Tibial nerve (tissue), 4 donors: ENCODE data around the gene TP73. TPM values are rescaled to one million over a fixed set of nuclear protein-coding genes. Genes with fewer than 3 reads are reported as not detected.

Experiments
- DNase-seq, 2 donors: peaks; one replicate each; pipeline ENCODE4 v3.0.0-alpha.2; 2019; ENCODE audit warnings: low spot score in 2 of 2
- H3K27ac ChIP-seq, 4 donors: fragments of 200-600 bp; sonication (generic) in 3 of 4; one replicate each; pipeline ENCODE4 v1.5.1; 2017 to 2019; ENCODE audit warnings: mild to moderate bottlenecking in 1 of 4
- H3K27me3 ChIP-seq, 2 donors: fragments of 200-600 bp; sonication (generic) in 1 of 2; one replicate each; pipeline versions ENCODE4 v1.5.1 to v1.6.0; 2017 to 2019
- H3K36me3 ChIP-seq, 3 donors: fragments of 200-600 bp; sonication (generic); one replicate each; pipeline ENCODE4 v1.5.1; 2018 to 2019
- H3K4me1 ChIP-seq, 4 donors: fragments of 200-600 bp; sonication (generic) in 3 of 4; one replicate each; pipeline ENCODE4 v1.5.1; 2017 to 2019
- H3K4me3 ChIP-seq, 4 donors: fragments of 200-600 bp; sonication (generic) in 3 of 4; one replicate each; pipeline ENCODE4 v1.5.1; 2017 to 2019; ENCODE audit warnings: mild to moderate bottlenecking in 1 of 4, moderate library complexity in 1 of 4
- H3K9me3 ChIP-seq, 4 donors: fragments of 200-600 bp; sonication (generic) in 3 of 4; one replicate each; pipeline ENCODE4 v1.5.1; 2017 to 2019
- EP300 ChIP-seq, 2 donors: sonication (generic); formaldehyde crosslinking; IDR thresholded peaks; one replicate each; pipeline ENCODE4 v1.6.1; 2017; ENCODE audit warnings: antibody characterized with exemption in 2 of 2, mild to moderate bottlenecking in 1 of 2
- POLR2A ChIP-seq, 2 donors: fragments of 450-650 bp; IDR thresholded peaks; one replicate each; pipeline ENCODE4 v1.6.1; 2017; ENCODE audit warnings: antibody characterized with exemption in 2 of 2, mild to moderate bottlenecking in 2 of 2, moderate library complexity in 2 of 2
- WGBS, 2 donors: methylation state at CpG; one replicate each; pipeline ENCODE4 v1.1.5; 2018; 5-methylcytosine and 5-hydroxymethylcytosine counted together
- total RNA-seq, 4 donors: library from RNA; depleted of rRNA; stranded (reverse); fragments of >200 nt; gene quantifications; one replicate each; pipeline ENCODE4 v1.1.0, GENCODE V29; 2016
- TF ChIP-seq, protein P1 (sequence below), 5 experiments: fragments of 200-600 bp in 3 of 5; fragments of 450-650 bp in 2 of 5; sonication (generic) in 3 of 5; IDR thresholded peaks; one replicate each; pipeline ENCODE4 v1.5.1; 2016 to 2019; ENCODE audit warnings: antibody characterized with exemption in 5 of 5, mild to moderate bottlenecking in 3 of 5, moderate library complexity in 2 of 5

Gene TP73
- total RNA-seq, 4 donors from 2014 or later, result 0.30 TPM; not detected in 3

- Histone ChIP-seq H3K4me3 (no peak overlapping the region), H3K4me1 (peaks cover 0 to 15% (median 4%) of the 10 kb centered on the region in 4 donors), H3K36me3 (peaks cover 2 to 81% (median 37%) of the 10 kb centered on the region in 3 donors), H3K9me3 (no peaks in the 10 kb centered on the region), H3K27me3 (no peaks in the 10 kb centered on the region), H3K27ac (no peak overlapping the region)
- 89 to 96% methylated on average over 15 to 16 of the region's 16 CpGs for WGBS, 2 donors
- no peak for TF ChIP-seq EP300 (IDR thresholded peaks at IDR 0.05)
- TF ChIP-seq POLR2A (IDR thresholded peaks at IDR 0.05), result no peak
- TF ChIP-seq, protein P1, sequence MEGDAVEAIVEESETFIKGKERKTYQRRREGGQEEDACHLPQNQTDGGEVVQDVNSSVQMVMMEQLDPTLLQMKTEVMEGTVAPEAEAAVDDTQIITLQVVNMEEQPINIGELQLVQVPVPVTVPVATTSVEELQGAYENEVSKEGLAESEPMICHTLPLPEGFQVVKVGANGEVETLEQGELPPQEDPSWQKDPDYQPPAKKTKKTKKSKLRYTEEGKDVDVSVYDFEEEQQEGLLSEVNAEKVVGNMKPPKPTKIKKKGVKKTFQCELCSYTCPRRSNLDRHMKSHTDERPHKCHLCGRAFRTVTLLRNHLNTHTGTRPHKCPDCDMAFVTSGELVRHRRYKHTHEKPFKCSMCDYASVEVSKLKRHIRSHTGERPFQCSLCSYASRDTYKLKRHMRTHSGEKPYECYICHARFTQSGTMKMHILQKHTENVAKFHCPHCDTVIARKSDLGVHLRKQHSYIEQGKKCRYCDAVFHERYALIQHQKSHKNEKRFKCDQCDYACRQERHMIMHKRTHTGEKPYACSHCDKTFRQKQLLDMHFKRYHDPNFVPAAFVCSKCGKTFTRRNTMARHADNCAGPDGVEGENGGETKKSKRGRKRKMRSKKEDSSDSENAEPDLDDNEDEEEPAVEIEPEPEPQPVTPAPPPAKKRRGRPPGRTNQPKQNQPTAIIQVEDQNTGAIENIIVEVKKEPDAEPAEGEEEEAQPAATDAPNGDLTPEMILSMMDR (IDR thresholded peaks at IDR 0.05), result no peak
- DNase-seq, result no peak
These were observed 22.7 kb upstream of the TP73 start for GRCh38 chr1:3629561-3630160.

DNA sequence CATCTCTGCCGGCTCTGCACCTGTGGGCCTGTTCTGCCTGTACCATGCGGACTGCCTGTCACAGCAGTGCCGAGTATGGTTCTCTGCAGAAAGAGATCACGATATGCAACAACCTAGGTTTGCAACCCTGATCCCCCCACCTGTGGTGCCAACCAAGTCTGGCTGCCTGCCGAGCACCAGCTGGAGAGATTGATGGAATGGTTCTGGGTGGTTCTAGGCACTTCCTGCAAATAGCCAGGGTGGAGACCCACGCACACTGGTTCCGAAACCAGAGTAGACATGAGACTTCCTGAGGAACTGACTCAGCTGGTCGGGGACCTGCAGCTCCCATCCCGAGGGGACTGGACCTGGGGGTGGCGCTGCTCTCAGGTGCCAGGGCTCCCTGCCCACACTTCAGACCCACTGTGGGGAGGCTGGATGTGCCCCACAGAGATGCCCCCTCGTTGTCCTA, 22.1 kb upstream of the TP73 start:
- no peak for DNase-seq
- Histone ChIP-seq H3K27me3 (no peaks in the 10 kb centered on the region), H3K27ac (no peak overlapping the region), H3K36me3 (peaks cover 2 to 87% (median 42%) of the 10 kb centered on the region in 3 donors), H3K9me3 (no peaks in the 10 kb centered on the region), H3K4me3 (no peak overlapping the region), H3K4me1 (peaks cover 0 to 15% (median 4%) of the 10 kb centered on the region in 4 donors)
- 78 to 83% methylated on average over 9 to 11 of the region's 11 CpGs for WGBS, 2 donors
- TF ChIP-seq EP300 (IDR thresholded peaks at IDR 0.05) (no peak), POLR2A (IDR thresholded peaks at IDR 0.05) (no peak)
- TF ChIP-seq, protein P1 (IDR thresholded peaks at IDR 0.05), result no peak

- Histone ChIP-seq H3K36me3 (peaks cover 2 to 94% (median 44%) of the 10 kb centered on the region in 3 donors), H3K9me3 (no peaks in the 10 kb centered on the region), H3K4me3 (no peak overlapping the region), H3K4me1 (peaks cover 0 to 9% (median 2%) of the 10 kb centered on the region in 4 donors), H3K27ac (no peak overlapping the region), H3K27me3 (no peaks in the 10 kb centered on the region)
- 71 to 73% methylated on average over 8 to 9 of the region's 9 CpGs for WGBS, 2 donors
- DNase-seq, result no peak
- TF ChIP-seq, protein P1 (IDR thresholded peaks at IDR 0.05), result no peak
- TF ChIP-seq POLR2A (IDR thresholded peaks at IDR 0.05), result no peak
These were observed 21.4 kb upstream of the TP73 start for GRCh38 chr1:3630914-3631313.

DNA sequence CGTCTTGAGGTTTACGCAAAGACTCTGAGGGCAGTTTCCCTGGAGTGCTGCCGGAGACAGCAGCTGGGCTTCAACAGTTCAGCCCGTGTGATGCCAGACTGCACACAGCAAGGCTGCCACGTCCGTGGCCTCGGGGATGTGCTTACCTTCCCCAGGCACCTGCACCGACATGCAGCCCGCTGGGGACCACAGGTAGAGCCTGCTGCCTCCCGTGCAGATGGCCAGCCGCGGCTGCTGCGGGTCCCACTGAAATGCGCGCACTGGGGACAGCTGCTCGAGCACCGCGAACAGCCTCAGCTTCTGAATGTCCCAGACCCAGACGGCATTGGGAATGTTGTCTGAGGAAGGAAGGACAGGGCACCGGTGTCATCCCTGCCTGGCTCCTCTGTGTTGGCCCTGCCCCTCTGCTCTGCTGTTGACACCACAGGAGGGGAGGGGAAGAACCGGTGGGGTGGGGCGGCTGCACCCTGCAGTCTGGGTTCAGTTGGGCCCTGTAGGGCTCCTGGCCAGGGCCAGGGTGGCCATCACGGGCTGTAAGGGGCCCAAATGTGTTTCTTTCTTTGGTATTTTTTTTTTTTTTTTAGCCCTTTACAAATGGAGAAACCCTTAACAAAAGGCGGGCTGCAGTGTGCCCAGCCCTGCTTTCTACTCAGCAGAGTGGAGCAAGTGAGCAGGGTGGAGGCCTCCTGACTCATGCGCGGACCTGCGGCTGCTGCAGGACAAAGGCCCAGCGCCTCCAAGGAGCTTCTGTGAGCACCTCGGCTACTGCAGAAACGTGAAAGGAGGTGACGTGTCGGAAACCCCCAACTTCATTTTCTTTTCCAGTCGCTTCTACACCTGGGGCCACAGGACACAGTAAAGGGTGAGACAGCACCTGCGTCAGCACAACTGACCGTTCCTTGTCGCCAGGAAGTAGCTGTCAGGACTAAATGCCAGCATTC, 20.7 kb upstream of the TP73 start:
- Histone ChIP-seq H3K36me3 (peaks cover 2 to 100% (median 44%) of the 10 kb centered on the region in 3 donors), H3K27me3 (no peaks in the 10 kb centered on the region), H3K9me3 (no peaks in the 10 kb centered on the region), H3K4me1 (peaks cover 0 to 2% (median 0%) of the 10 kb centered on the region in 4 donors), H3K27ac (no peak overlapping the region), H3K4me3 (no peak overlapping the region)
- DNase-seq, result no peak
- TF ChIP-seq, protein P1 (IDR thresholded peaks at IDR 0.05), result no peak
- TF ChIP-seq POLR2A (IDR thresholded peaks at IDR 0.05), result no peak
- no peak for TF ChIP-seq EP300 (IDR thresholded peaks at IDR 0.05)
- WGBS, 2 donors, result 86 to 88% methylated on average over 30 to 33 of the region's 36 CpGs

DNA sequence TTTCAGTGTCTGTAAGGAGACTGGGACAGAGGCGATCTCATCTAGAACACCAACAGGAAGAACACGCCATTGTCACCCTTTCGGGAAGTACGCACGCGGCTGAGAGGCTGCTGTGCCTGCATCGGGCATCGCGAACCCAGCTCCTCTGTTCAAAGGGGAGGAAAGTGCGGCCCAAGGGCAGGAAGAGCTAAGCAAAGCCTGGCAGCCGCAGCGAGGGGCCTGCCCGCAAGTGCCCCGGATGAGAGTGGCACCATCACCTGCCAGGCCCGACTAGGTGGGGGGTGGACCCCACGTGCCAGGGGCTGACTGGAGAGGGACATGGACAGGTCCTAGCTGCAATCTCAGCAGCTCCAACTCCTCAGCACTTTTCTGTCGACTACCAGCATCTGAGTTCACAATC, 20.0 kb upstream of the TP73 start:
- DNase-seq, result no peak
- Histone ChIP-seq H3K27ac (no peak overlapping the region), H3K27me3 (no peaks in the 10 kb centered on the region), H3K4me1 (no peaks in the 10 kb centered on the region), H3K4me3 (no peak overlapping the region), H3K9me3 (no peaks in the 10 kb centered on the region), H3K36me3 (peaks cover 2 to 100% (median 47%) of the 10 kb centered on the region in 3 donors)
- TF ChIP-seq, protein P1 (IDR thresholded peaks at IDR 0.05), result no peak
- TF ChIP-seq POLR2A (IDR thresholded peaks at IDR 0.05) (no peak), EP300 (IDR thresholded peaks at IDR 0.05) (no peak)
- 93 to 94% methylated on average over 17 of the region's 17 CpGs for WGBS, 2 donors
